GM08714 (cell line): ENCODE measurements around the gene RGS6.

Experiments used
- H3K4me3 ChIP-seq: fragments of 200-500 bp; sonication (Bioruptor generic); 2 replicates; pipeline ENCODE4 v1.5.1; 2014; ENCODE audit warnings: mild to moderate bottlenecking, low read length, inconsistent platforms
- ZNF274 ChIP-seq: IDR thresholded peaks from 2 replicates; pipeline ENCODE4 v1.6.1; 2012; ENCODE audit warnings: mild to moderate bottlenecking, low read depth, low read length

The RGS6 gene

GRCh38 chr14:72552236-72552635 is 620.0 kb downstream of the RGS6 start:
- no peak for TF ChIP-seq ZNF274
- H3K4me3 ChIP-seq: no peak overlapping the region

GRCh38 chr14:72553161-72553560 is 620.9 kb downstream of the RGS6 start:
- TF ChIP-seq ZNF274: no peak
- no peak overlapping the region for H3K4me3 ChIP-seq

GRCh38 chr14:72553656-72554055 is 621.4 kb downstream of the RGS6 start:
- no peak overlapping the region for H3K4me3 ChIP-seq
- no peak for TF ChIP-seq ZNF274

GRCh38 chr14:72554401-72554800 is 622.2 kb downstream of the RGS6 start:
- H3K4me3 ChIP-seq: no peak overlapping the region
- no peak for TF ChIP-seq ZNF274

GRCh38 chr14:72554994-72555608 is 622.9 kb downstream of the RGS6 start:
- no peak overlapping the region for H3K4me3 ChIP-seq
- no peak for TF ChIP-seq ZNF274

- H3K4me3 ChIP-seq: no peak overlapping the region
- no peak for TF ChIP-seq ZNF274
These were observed 623.4 kb downstream of the RGS6 start for GRCh38 chr14:72555609-72556000.

DNA sequence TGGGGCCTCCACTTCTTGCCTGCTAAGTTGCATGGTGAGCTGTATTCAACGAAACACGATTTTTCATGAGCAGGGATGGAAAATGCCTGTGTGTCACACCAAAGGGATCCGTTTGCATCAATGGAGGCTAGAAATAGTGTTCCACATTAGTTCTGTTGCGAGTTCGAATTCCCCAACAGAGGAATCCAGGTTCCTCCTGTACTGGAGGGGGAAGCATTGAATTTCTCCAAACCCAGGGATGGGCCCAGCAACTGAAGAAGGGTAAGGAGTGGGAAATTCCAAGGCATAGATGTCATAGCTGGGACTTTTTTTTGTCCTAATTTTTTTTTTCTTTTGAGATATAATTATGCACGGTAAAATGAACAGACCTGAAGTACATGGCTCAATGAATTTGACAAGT is 625.4 kb downstream of the RGS6 start:
- TF ChIP-seq ZNF274: no peak
- no peak overlapping the region for H3K4me3 ChIP-seq

- H3K4me3 ChIP-seq: no peak overlapping the region
- no peak for TF ChIP-seq ZNF274
These were observed 626.5 kb downstream of the RGS6 start for GRCh38 chr14:72558721-72559120.

DNA sequence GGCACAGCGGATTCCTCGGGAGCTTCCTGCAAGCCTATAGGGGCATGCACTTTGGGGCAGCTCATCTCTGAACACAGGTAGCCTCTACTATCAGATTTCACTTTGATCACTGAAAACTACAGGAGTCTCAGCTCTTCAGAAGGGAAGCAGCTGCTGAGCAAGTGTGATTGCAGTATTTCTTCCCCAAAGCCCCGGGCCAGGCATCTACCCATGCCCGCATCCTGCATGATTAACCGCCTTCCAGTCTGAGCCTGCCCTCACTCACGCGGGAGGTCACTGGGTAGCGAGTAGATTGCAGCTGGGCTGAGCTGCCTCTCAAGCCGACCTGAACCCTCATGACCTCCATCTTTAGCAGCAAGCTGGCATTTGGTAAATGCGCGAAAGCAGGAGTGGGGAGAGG is 627.0 kb downstream of the RGS6 start:
- TF ChIP-seq ZNF274: no peak
- no peak overlapping the region for H3K4me3 ChIP-seq

- no peak for TF ChIP-seq ZNF274
- no peak overlapping the region for H3K4me3 ChIP-seq
These were observed 627.5 kb downstream of the RGS6 start for GRCh38 chr14:72559669-72560255.

DNA sequence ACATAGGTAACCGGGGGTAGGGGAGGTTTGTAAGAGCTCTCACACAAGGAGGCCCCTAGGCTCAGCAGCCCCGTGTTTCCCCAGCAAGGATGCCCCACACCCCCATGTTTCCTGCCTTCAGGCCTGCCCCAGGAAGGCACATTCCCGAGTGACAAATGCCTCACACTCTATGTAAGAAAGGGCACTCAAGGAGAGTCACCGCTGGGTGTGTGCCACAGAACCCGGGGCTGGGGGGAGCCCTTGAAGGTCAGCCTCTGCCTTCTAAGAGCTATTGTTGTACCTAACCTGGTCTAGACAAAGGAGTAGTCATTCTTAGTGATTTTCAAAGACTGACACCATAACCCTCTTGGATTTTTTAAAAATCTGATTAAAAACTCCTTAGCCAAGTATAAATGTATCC is 628.1 kb downstream of the RGS6 start:
- no peak for TF ChIP-seq ZNF274
- H3K4me3 ChIP-seq: no peak overlapping the region

DNA sequence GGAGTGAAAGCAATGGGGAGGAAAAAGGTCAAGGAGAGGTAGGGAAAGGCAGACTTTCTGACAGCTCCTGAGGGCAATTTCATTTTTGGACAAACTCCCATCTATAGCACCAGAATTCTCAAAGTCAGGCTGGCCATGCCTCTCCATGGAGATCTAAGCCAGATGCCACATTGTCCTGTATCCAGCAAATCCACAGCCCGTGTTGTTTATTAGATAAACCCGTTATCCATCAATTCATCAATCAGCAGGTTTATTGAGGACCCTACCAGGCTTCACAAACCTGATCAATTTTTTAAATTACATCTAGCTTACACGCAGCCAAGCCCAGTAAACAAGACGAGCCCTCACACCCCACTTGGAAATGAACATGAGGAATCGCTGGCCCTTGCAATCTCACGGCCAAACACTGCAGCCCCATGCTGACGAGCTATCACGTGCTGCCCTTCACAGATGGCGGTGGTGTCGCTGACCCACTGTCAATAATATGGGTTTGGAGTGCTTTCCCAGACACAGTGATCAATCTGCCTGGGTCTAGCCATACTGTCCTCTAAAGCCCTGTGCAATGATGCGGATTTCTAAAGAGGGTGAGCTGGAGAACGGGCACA is 628.8 kb downstream of the RGS6 start:
- no peak overlapping the region for H3K4me3 ChIP-seq

DNA sequence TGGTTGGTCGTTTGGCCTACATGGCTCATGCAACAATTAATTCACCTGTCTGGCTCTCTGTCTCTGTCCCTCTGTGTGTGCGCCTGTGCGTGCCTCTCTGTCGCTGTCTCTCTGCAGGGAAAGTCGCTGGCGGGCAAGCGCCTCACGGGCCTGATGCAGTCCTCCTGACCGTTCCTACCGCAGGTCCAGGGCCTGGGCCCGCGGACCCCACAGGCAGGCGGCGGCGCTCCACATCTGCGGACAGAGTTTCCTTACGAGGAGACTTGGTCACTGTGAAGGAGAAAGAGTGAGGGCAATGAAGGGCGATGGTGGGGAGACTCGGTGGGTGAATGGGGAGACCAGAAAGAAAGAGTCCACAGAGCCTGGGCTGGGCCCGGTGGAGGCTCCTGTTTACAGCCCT is 630.1 kb downstream of the RGS6 start:
- no peak overlapping the region for H3K4me3 ChIP-seq
- no peak for TF ChIP-seq ZNF274

More for the DNA sequence above, 628.8 kb downstream of the RGS6 start:
- no peak for TF ChIP-seq ZNF274

DNA sequence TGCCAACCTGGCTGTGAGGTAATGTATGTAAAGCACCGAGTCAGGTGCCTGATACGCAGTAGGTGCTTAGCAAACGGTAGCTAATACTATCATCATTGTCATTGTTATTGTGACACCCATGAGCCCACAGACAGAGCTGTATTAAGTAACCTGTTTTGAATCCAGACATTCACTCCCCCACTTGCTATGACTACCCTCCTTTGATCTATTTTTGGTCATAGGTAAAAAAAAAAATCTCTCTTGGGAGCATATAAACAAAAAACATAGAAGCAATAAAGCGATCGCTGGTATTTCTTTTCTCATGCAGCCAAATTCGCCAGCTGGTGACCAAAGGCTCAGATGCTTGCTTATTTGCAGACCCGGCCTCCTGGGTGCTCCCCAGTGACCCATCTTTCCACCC is 631.4 kb downstream of the RGS6 start:
- TF ChIP-seq ZNF274: no peak
- H3K4me3 ChIP-seq: no peak overlapping the region

GRCh38 chr14:72565149-72565559 is 632.9 kb downstream of the RGS6 start:
- H3K4me3 ChIP-seq: no peak overlapping the region
- TF ChIP-seq ZNF274: no peak
